Dermis blood vessel endothelial cell (primary cell): ENCODE data around the gene PATL2. TPM values are rescaled to one million over a fixed set of nuclear protein-coding genes. Genes with fewer than 3 reads are reported as not detected.
"Not testable (repeated sequence)": the region's sequence is repeated elsewhere in the genome, so short reads cannot be mapped to it uniquely, and the experiment has no call there.

Experiments
- DNase-seq: peaks from one replicate; pipeline ENCODE4 v3.0.0; 2010
- total RNA-seq: library from RNA; depleted of rRNA; stranded (reverse); fragments of >200 nt; gene quantifications from 2 replicates; pipeline ENCODE4 v1.2.3, GENCODE V29; 2014

Gene PATL2
- total RNA-seq, 1 donor from 2014 or later, result 0.17 TPM

DNA sequence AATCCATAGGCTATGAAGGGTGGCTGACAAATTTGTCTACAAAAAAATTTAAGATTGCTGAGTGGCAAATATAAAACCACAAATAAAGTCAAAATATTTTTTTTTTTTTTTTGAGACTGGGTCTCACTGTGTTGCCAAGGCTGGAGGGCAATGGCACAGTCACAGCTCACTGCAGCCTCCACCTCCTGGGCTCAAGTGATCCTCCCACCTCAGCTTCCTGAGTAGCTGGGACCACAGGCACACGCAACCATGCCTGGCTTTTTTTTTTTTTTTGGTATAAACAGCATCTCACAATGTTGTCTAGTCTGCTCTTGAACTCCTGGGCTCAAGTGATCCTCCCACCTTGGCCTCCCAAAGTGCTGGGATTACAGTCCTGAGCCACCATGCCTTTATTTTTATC, 20.9 kb downstream of the PATL2 start:
- DNase-seq, result not testable (repeated sequence)

- DNase-seq, result not testable (repeated sequence)
These were observed 21.8 kb downstream of the PATL2 start for GRCh38 chr15:44689318-44689717.

DNA sequence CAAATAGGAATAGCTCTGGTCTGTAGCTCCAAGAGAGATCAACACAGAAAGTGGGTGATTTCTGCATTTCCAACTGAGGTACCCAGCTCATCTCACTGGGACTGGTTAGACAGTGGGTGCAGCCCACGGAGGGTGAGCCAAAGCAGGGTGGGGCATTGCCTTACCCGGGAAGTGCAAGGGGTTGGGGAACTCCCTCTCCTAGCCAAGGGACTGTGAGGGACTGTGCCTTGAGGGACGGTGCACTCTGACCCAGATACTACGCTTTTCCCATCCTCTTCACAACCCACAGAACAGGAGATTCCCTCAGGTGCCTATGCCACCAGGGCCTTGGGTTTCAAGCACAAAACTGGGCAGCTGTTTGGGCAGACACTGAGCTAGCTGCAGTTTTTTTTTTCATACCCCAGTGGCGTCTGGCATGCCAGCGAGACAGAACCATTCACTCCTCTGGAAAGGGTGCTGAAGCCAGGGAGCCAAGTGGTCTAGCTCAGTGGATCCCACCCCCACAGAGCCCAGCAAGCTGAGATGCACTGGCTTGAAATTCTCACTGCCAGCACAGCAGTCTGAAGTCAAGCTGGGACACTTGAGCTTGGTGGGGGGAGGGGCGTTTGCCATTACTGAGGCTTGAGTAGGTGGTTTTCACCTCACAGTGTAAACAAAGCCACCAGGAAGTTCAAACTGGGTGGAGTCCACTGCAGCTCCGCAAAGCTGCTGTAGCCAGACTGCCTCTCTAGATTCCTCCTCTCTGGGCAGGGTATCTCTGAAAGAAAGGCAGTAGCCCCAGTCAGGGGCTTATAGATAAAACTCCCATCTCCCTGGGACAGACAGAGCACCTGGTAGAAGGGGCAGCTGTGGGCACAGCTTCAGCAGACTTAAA, 28.1 kb downstream of the PATL2 start:
- not testable (repeated sequence) for DNase-seq

DNA sequence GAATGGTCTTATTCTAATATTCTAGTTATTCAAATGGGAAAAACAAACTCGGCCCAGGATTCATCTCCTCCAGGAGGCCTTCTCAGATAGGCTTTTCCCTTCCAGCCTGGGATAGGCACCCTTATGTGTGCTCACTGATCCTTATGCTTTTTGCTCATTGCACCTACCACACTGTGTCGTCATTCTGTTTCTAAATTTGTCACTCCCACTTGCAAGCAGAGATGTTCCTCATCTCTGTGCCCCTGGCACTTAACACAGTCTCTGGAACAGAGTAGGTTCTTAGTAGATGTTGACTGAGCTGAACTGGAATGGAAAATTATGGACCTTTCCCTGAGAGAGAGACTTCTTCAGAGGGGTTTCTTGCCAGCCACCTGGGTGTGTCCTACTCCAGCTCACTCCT, 28.9 kb downstream of the PATL2 start:
- no peak for DNase-seq

DNA sequence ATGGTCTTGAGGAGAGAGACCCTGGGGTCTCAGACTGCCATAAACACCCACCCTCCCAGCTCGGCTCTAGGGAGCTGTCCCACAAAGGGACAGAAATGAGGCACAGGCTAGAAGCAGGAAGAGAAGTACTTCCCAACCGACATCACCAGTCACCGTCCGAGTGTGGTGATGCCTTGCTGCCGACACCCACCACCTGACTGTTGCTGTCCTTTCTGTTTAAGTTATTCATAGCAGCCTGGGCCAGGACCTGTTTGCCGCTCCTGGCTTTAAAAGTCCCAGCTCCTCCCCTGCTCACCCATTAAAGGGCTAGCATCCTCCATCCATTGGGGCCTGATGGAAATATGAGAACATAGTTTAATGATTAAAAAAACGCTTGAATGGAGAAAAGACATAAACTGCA, 34.4 kb downstream of the PATL2 start:
- no peak for DNase-seq

DNA sequence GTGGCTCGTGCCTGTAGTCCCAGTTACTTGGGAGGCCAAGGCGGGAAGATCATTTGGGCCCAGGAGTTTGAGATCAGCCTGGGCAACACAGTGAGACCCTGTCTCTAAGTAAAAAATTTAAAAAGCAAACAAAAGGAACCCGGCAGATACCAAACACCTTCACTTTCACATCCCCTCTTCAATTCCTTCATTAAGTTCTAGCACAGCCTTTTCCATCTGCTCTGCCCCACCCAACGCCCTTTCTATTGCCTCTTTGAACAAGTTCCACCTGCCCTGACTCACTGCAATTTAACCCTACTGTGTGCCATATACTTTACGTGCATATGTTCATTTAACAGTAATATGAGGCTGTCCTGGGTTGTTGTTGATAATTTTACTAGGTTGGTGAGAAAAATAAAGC, 35.2 kb downstream of the PATL2 start:
- no peak for DNase-seq

- no peak for DNase-seq
These were observed 37.5 kb downstream of the PATL2 start for GRCh38 chr15:44673639-44674038.

DNA sequence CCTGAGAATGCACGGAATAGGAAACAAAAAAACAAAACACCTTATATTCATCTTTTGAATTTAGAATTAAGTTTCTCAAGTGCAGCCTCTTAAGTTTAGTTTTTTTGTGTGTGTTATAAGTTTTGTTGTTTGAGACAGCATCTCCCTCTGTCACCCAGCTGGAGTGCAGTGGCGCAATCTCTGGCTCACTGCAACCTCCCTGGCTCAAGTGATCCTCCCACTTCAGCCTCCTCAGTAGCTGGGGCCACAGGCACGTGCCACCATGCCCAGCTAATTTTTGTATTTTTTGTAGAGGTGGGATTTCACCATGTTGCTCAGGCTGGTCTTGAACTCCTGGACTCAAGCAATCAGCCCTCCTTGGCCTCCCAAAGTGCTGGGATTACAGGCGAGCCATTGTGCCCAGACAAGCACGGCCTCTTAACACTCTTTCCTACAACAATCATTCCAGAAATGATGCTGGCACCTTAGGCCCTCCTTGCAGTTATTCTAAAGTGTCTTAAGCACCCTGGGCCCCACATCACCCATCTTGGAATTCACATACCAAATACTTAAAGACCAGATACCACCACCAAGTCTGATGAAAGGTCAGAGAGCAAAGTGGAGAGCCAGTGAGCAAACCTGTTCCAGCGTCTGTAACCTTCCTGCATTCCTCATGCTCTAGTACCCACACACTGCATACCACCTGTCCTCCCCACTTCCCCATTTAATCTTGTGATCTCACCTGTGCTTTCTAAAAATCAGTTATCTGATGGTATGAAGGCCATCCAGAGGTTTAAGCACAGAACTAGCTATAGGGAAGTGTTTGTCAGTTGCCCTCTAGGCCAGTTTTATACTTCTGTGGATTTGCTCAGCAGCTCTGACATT, 40.8 kb downstream of the PATL2 start:
- DNase-seq, result no peak

DNA sequence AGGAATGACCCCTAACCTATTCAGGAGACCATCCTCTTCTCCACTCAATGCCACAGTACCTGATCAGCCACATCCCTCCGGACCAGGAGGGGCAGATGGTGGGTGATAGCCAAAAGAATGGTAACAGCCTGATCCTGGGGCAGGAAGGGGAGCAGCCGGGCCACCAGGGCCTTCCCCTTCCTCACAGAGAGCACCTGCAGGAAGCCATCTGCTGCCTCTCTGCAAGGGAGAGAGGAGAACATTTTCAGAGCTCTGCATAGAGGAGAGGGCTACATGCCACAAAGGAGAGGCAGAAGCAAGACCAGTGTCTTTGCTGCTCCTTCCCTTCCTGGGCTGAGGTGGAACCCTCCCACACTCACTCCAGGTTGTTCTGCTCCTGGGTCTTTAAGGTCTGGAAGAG, 42.2 kb downstream of the PATL2 start:
- no peak for DNase-seq

DNA sequence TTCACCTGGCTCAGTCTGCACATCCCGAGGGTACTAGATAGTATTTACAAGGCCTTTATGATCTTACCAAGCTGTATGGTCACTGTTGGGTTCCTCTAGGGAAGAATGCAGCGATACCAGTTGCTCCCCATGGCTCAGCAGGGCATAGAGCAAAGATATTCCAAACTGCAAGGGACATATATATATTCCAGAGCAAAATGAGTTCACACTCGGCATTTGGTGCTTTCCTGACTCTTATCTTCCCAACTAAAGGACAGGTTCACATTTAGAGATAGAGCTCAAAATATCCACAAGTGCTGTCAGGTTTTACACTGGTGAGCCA, 44.1 kb downstream of the PATL2 start:
- DNase-seq, result no peak

- DNase-seq, result no peak
These were observed 44.7 kb downstream of the PATL2 start for GRCh38 chr15:44666210-44667038.

- DNase-seq, result peak; percentile 99
These were observed 47.5 kb downstream of the PATL2 start, which contains the start of gene SPG11 for GRCh38 chr15:44663410-44664308. Gene SPG11, minus strand, starts transcription at chr15:44663662. Its CDS starts 15 bp downstream, at chr15:44663647.

GRCh38 chr15:44662478-44663409, 48.4 kb downstream of the PATL2 start:
- DNase-seq, result peak; percentile 77

- DNase-seq, result no peak
These were observed 49.5 kb downstream of the PATL2 start for GRCh38 chr15:44661576-44661975.

GRCh38 chr15:44659056-44659455, 52.1 kb downstream of the PATL2 start:
- no peak for DNase-seq

DNA sequence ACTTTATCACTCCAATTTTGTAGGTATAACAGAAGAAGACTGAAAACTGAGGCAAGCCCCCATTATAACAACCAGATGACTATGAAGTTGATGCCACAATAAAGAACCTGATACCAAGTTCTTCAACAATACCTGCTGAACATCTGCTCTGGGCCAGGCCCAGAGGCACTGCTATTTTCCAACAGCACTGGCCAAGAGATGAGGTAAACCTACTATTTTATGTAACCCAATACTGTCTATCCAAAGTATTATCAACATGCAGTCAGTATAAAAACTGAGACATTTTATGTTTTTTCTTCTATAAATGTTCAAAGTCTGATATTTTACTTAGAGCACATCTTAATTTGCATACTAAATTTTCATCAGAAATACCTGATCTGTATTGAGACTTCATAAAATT, 53.7 kb downstream of the PATL2 start:
- no peak for DNase-seq

- no peak for DNase-seq
These were observed 54.2 kb downstream of the PATL2 start for GRCh38 chr15:44656913-44657312.

- no peak for DNase-seq
These were observed 54.8 kb downstream of the PATL2 start for GRCh38 chr15:44656298-44656697.

GRCh38 chr15:44654858-44655257, 56.3 kb downstream of the PATL2 start:
- DNase-seq, result no peak

DNA sequence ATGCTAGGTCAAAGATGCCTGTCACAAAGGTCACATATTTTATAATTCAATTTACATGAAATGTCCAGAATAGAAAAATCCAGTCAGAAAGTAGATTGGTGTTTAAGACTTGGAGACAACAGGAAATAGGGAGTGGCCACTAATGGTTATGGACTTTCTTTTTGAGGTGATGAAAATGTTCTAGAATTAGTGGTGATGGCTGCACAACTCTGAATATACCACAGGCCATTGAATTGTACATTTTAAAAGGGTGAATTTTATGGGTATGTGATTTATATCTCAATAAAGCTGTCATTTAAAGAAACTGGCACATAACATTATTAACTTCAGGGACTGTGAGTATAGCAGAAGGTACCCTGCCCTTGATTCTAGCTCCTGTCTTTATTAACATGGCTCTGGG, 63.5 kb downstream of the PATL2 start:
- DNase-seq, result no peak

DNA sequence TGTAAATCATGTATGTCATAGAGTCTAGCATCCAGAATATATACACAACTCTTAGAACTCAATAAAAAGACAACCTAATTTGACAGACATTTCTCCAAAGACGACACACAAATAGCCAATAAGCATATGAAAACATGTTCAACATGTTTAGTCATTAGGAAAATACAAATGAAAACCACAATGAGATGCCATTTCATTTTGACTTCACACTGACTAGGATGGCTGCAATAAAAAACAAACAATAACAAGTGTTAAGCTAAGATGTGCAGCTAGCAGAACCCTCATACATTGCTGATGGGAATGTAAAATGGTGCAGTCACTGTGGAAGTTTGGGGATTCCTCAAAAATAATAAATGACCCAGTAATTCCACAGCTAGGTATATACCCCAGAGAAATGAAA, 64.1 kb downstream of the PATL2 start:
- DNase-seq, result no peak
